CD4-positive, CD25-positive, alpha-beta regulatory T cell (primary cell): ENCODE data around the gene YDJC. TPM values are rescaled to one million over a fixed set of nuclear protein-coding genes. Genes with fewer than 3 reads are reported as not detected.
"Not testable (repeated sequence)": the region's sequence is repeated elsewhere in the genome, so short reads cannot be mapped to it uniquely, and the experiment has no call there.

ENCODE experiments used
- ATAC-seq, 2 donors: fragments of 150-1000 bp; cut with Tn5 transposase; one replicate each; pipeline ENCODE4 v1.10.0; 2021; ENCODE audit warnings: low read depth in 2 of 2, moderate number of reproducible peaks in 2 of 2, moderate library complexity in 1 of 2
- DNase-seq, 3 donors: peaks; one replicate each; pipeline versions ENCODE4 v3.0.0 to v3.0.0-alpha.2; 2012 to 2022; ENCODE audit warnings: mixed read lengths in 1 of 3
- H3K27ac ChIP-seq: one replicate; pipeline ENCODE4 v1.7.0; 2013; ENCODE audit warnings: mild to moderate bottlenecking, low read length; ENCODE audit not compliant: insufficient read depth, poor library complexity, severe bottlenecking
- H3K27me3 ChIP-seq: one replicate; pipeline ENCODE4 v1.7.0; 2013; ENCODE audit warnings: low read length; ENCODE audit not compliant: control insufficient read depth, insufficient read depth
- H3K36me3 ChIP-seq: one replicate; pipeline ENCODE4 v1.7.0; 2013; ENCODE audit warnings: mild to moderate bottlenecking, low read length, moderate library complexity; ENCODE audit not compliant: control insufficient read depth, insufficient read depth
- H3K4me1 ChIP-seq: 2 replicates; pipeline ENCODE4 v1.7.0; 2013; ENCODE audit warnings: mild to moderate bottlenecking, low read length; ENCODE audit not compliant: insufficient read depth, control insufficient read depth, poor library complexity, severe bottlenecking
- H3K4me3 ChIP-seq: one replicate; pipeline ENCODE4 v1.7.0; 2013; ENCODE audit warnings: low read depth, mild to moderate bottlenecking, low read length, moderate library complexity
- H3K9me3 ChIP-seq, 2 experiments: 1 replicate in 1 of 2; 2 replicates in 1 of 2; pipeline ENCODE4 v1.7.0; 2013; ENCODE audit warnings: low read length in 2 of 2, mild to moderate bottlenecking in 1 of 2, moderate library complexity in 1 of 2; ENCODE audit not compliant: control insufficient read depth in 2 of 2
- H3K27ac Mint-ChIP-seq, 3 donors: one replicate each; pipeline ENCODE4 v1.8.0; 2020 to 2022; ENCODE audit warnings: mild to moderate bottlenecking in 3 of 3, mixed read lengths in 3 of 3, moderate library complexity in 2 of 3
- H3K27me3 Mint-ChIP-seq: one replicate; pipeline ENCODE4 v1.8.0; 2022; ENCODE audit warnings: mild to moderate bottlenecking, mixed read lengths
- H3K36me3 Mint-ChIP-seq: one replicate; pipeline ENCODE4 v1.8.0; 2020; ENCODE audit warnings: mixed read lengths
- H3K4me1 Mint-ChIP-seq, 4 donors: one replicate each; pipeline ENCODE4 v1.8.0; 2020 to 2022; ENCODE audit warnings: mixed read lengths in 4 of 4, mild to moderate bottlenecking in 1 of 4
- H3K4me3 Mint-ChIP-seq, 4 donors: one replicate each; pipeline ENCODE4 v1.8.0; 2020 to 2022; ENCODE audit warnings: mild to moderate bottlenecking in 4 of 4, mixed read lengths in 4 of 4, moderate library complexity in 3 of 4
- H3K9me3 Mint-ChIP-seq, 7 donors: one replicate each; pipeline ENCODE4 v1.8.0; 2020 to 2022; ENCODE audit warnings: mixed read lengths in 7 of 7, mild to moderate bottlenecking in 3 of 7, moderate library complexity in 2 of 7
- polyA plus RNA-seq, 4 donors: library from polyadenylated mRNA; unstranded; fragments of 300-500 nt; fragmentation: Illumina TruSeq; gene quantifications; one replicate each; pipeline ENCODE4 v1.2.3, GENCODE V29; 2021
- total RNA-seq: library from RNA; stranded (reverse); gene quantifications from one replicate; pipeline ENCODE4 v1.2.3, GENCODE V29; 2022

The YDJC gene
- total and polyA plus RNA-seq, 5 donors from 2014 or later = 34.4 to 70.0 (median 55.5) TPM

DNA sequence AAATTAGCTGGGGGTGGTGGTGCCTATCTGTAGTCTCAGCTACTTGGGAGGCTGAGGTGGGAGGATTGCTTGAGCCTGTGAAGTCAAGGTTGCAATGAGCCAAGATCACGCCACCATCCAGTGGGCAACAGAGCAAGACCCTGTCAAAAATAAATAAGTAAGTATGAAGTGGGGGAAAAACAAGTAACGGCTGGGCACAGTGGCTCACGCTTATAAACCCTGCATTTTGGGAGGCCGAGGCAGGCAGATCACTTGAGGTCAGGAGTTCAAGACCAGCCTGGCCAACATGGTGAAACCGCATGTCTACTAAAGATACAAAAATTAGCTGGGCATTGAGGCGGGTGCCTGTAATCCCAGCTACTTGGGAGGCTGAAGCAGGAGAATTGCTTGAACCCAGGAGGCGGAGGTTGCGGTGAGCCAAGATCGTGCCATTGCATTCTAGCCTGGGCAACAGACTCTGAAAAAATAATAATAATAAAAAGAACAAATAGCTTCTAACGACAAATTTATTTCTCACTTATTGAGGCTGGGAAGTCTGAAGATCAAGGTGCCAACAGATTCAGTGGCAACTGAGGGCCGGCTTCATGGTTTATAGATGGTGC is 20.2 kb downstream of the YDJC start:
- peaks cover 0 to 41% (median 25%) of the 10 kb centered on the region in 4 donors for H3K4me1 Mint-ChIP-seq
- peaks cover 12% of the 10 kb centered on the region for H3K36me3 Mint-ChIP-seq
- DNase-seq, H3K27ac Mint-ChIP-seq, H3K27me3 Mint-ChIP-seq, H3K4me1 ChIP-seq, H3K4me3 Mint-ChIP-seq, H3K27me3 ChIP-seq, H3K9me3 ChIP-seq, H3K9me3 Mint-ChIP-seq, H3K27ac ChIP-seq, ATAC-seq, H3K4me3 ChIP-seq: not testable (repeated sequence)
- peaks cover 47% of the 10 kb centered on the region for H3K36me3 ChIP-seq

DNA sequence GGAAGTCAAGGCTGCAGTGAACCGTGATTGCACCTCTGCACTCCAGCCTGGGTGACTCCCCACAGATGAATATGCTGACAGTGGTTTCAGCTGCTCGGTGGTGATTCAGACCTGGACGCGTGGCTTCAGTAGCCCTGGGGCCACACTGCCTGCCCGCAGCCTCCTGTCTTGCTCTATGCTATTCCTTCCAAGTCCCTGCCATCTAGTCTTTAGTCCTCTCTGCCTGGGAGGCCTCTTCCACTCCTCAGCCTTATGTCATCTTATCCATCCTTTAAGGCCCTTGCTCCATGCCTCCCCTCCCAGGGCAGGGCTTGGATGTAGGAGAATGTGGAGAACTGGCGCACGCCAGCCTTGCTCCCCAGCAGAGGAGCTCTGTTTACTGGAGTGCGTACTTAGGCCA is 23.0 kb downstream of the YDJC start:
- Mint-ChIP-seq H3K4me3 (no peak overlapping the region), H3K27me3 (no peaks in the 10 kb centered on the region), H3K27ac (peak overlapping the region in 1 of 3 donors; percentile 71), H3K4me1 (peaks cover 6 to 47% (median 33%) of the 10 kb centered on the region in 4 donors), H3K36me3 (peaks cover 13% of the 10 kb centered on the region), H3K9me3 (no peaks in the 10 kb centered on the region)
- no peaks in the 10 kb centered on the region for H3K4me1 ChIP-seq
- H3K36me3 ChIP-seq = peaks cover 21% of the 10 kb centered on the region
- H3K9me3 ChIP-seq = no peaks in the 10 kb centered on the region
- H3K4me3 ChIP-seq = no peak overlapping the region
- no peaks in the 10 kb centered on the region for H3K27me3 ChIP-seq
- ATAC-seq (no peak), DNase-seq (no peak)
- H3K27ac ChIP-seq = no peak overlapping the region

DNA sequence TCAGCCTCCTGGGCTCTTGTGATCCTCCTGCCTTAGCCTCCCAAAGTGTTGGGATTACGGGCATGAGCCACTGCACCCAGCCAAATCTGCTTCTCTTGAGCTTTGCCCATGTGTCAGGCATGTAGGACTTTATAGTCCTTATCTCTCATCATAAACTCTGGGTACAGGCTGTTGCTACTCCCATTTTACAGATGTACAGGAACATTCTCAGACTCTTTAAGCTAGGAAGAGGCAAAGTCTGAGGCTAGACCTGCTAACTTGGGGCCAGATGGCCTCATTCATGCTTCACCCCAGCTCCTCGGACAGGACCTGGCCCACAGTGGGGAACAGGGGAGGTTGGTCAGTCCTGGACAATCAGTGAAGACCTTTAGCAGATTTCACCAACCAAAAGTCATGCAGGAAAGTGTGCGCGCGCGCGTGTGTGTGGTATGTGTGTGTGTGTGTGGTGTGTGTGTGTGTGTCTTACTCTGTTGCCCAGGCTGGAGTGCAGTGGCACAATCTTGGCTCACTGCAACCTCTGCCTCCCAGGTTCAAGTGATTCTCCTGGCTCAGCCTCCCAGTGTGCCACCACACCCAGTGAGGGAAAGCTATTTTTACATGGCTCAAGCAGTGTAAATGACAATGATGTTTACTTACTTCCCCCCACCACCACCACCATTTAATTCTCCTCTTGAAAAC is 23.8 kb downstream of the YDJC start:
- H3K36me3 Mint-ChIP-seq = peaks cover 13% of the 10 kb centered on the region
- Histone ChIP-seq H3K36me3 (peaks cover 14% of the 10 kb centered on the region), H3K27ac (no peak overlapping the region), H3K27me3 (no peaks in the 10 kb centered on the region), H3K4me3 (no peak overlapping the region), H3K4me1 (no peaks in the 10 kb centered on the region), H3K9me3 (no peaks in the 10 kb centered on the region)
- H3K9me3 Mint-ChIP-seq = no peaks in the 10 kb centered on the region
- H3K4me3 Mint-ChIP-seq = no peak overlapping the region
- no peaks in the 10 kb centered on the region for H3K27me3 Mint-ChIP-seq
- ATAC-seq (no peak), DNase-seq (no peak)
- peaks cover 6 to 40% (median 31%) of the 10 kb centered on the region in 4 donors for H3K4me1 Mint-ChIP-seq
- peak overlapping the region; percentile 8 to 65 (median 46) for H3K27ac Mint-ChIP-seq

DNA sequence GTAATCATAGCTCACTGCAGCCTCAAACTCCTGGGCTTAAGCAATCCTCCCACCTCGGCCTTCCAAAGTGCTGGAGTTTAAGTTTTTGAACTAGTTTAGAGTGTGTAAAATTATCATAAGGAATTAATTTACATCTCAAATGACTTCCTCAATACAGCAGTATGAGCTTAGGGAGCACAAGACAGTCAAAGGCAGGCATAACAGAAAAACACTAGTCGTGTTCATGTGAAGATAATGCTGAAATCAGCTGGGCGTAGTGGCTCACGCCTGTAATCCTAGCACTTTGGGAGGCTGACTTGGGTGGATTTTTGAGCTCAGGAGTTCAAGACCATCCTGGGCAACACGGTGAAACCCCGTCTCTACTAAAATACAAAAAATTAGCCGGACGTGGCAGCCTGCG is 25.8 kb downstream of the YDJC start:
- Histone ChIP-seq H3K27ac (no peak overlapping the region), H3K36me3 (peaks cover 3% of the 10 kb centered on the region), H3K27me3 (no peaks in the 10 kb centered on the region), H3K9me3 (no peaks in the 10 kb centered on the region), H3K4me1 (no peaks in the 10 kb centered on the region), H3K4me3 (no peak overlapping the region)
- no peaks in the 10 kb centered on the region for H3K27me3 Mint-ChIP-seq
- H3K4me3 Mint-ChIP-seq = no peak overlapping the region
- DNase-seq = no peak
- ATAC-seq = no peak
- H3K27ac Mint-ChIP-seq = no peak overlapping the region
- H3K36me3 Mint-ChIP-seq = peaks cover 11% of the 10 kb centered on the region
- H3K4me1 Mint-ChIP-seq = peaks cover 6 to 54% (median 34%) of the 10 kb centered on the region in 4 donors
- H3K9me3 Mint-ChIP-seq = no peaks in the 10 kb centered on the region

DNA sequence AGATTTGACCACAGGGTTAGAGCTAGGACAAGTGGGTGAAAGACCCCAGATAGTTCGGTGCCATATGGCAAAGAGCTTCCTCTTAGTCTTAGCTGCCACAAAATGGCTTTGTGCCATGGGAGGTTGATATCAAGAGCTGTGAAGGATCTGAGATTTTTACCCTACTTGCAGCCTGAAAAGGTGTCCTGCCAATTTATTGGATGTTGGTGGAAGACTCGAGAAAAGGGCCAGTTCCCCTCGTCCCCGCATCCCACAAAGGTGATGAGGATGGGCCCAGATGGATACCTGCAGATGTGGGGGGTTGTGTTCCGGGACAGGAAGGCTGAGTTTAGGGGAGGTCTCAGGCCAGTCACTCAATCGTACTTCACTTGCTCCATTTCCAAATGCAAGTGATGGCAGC is 27.2 kb downstream of the YDJC start:
- H3K27ac Mint-ChIP-seq = peak overlapping the region in 2 of 3 donors; percentile 55 to 84
- Histone ChIP-seq H3K4me3 (no peak overlapping the region), H3K4me1 (peaks cover 3% of the 10 kb centered on the region), H3K27ac (no peak overlapping the region), H3K9me3 (no peaks in the 10 kb centered on the region), H3K36me3 (peaks cover 3% of the 10 kb centered on the region), H3K27me3 (no peaks in the 10 kb centered on the region)
- no peaks in the 10 kb centered on the region for H3K9me3 Mint-ChIP-seq
- peak overlapping the region in 1 of 4 donors; percentile 52 for H3K4me3 Mint-ChIP-seq
- ATAC-seq = no peak
- H3K4me1 Mint-ChIP-seq = peaks cover 11 to 58% (median 33%) of the 10 kb centered on the region in 4 donors
- no peak for DNase-seq
- peaks cover 12% of the 10 kb centered on the region for H3K36me3 Mint-ChIP-seq
- no peaks in the 10 kb centered on the region for H3K27me3 Mint-ChIP-seq

DNA sequence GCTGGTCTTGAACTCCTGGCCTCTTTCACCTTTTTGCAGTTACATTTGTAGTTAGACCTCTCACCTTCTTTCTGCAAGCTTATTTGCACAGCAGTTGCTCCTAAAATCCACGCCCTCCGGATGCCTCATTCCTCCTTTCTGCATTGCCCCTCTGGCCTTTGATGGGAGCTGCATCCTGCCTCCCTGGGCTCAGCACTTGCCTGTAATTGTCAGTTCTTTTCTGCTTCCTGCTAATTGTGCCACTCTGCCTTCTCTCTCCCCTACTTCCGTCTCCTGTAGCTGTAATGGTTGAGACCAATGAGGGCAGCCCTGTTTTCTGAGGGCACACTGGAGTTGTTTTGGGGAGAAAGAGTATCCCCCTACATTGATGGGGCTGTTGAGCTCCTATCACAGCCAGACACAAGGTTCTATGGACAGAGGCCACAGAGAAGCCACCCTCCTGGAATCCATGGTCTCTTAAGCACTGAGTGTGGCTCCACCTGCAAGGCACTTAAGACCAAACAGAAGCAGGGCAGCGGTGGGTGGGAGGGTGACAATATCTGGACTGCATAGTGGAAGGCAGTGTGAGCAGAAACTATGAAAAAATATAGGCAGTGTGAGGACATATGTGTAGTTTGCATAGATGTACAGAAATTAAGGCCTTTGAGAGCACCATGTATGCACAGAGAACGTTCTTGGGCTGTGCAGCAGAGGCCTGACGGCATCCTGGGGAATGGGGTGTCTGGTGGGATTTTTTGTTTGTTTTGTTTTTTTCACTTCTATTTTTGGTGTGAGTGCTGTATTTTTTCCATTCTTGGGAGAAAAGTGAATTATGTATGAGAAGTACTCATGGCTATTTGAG is 30.5 kb downstream of the YDJC start:
- peaks cover 13 to 55% (median 34%) of the 10 kb centered on the region in 4 donors for H3K4me1 Mint-ChIP-seq
- H3K9me3 Mint-ChIP-seq = no peaks in the 10 kb centered on the region
- H3K36me3 Mint-ChIP-seq = peaks cover 34% of the 10 kb centered on the region
- Histone ChIP-seq H3K27ac (no peak overlapping the region), H3K36me3 (peaks cover 28% of the 10 kb centered on the region), H3K9me3 (no peaks in the 10 kb centered on the region), H3K4me3 (no peak overlapping the region), H3K27me3 (no peaks in the 10 kb centered on the region), H3K4me1 (peaks cover 5% of the 10 kb centered on the region)
- H3K27ac Mint-ChIP-seq = peak overlapping the region; percentile 23 to 84 (median 59)
- no peak for ATAC-seq
- peak overlapping the region in 1 of 4 donors; percentile 10 for H3K4me3 Mint-ChIP-seq
- DNase-seq = no peak
- H3K27me3 Mint-ChIP-seq = no peaks in the 10 kb centered on the region

DNA sequence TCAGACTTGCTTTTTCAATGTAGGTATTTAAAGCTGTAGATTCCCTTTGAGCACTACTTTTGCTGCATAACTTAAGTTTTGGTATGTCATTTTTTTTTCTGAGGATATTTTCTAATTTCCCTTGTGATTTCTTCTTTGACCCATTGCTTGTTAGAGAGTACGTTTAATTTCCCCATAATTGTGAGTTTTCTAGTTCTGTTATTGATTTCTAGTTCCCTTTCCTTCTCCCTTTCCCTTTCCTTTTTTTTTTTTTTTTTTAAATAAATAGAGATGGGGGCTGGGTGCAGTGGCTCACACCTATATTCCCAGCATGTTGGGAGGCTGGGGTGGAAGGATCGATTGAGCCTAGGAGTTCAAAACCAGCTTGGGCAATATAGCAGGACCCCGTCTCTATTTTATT is 31.5 kb downstream of the YDJC start:
- peak overlapping the region in 1 of 3 donors; percentile 48 for H3K27ac Mint-ChIP-seq
- ATAC-seq (no peak), DNase-seq (no peak)
- no peaks in the 10 kb centered on the region for H3K27me3 Mint-ChIP-seq
- H3K36me3 ChIP-seq = peaks cover 38% of the 10 kb centered on the region
- H3K27ac ChIP-seq = no peak overlapping the region
- H3K9me3 Mint-ChIP-seq = no peaks in the 10 kb centered on the region
- H3K9me3 ChIP-seq = no peaks in the 10 kb centered on the region
- H3K4me3 ChIP-seq = no peak overlapping the region
- peaks cover 44% of the 10 kb centered on the region for H3K36me3 Mint-ChIP-seq
- H3K4me1 ChIP-seq = peaks cover 5% of the 10 kb centered on the region
- H3K4me1 Mint-ChIP-seq = peaks cover 19 to 64% (median 42%) of the 10 kb centered on the region in 4 donors
- H3K4me3 Mint-ChIP-seq = peak overlapping the region in 2 of 4 donors; percentile 21 to 27
- H3K27me3 ChIP-seq = no peaks in the 10 kb centered on the region
